Measurements from ENCODE around the gene IL18BP. TPM values are rescaled to one million over a fixed set of nuclear protein-coding genes. Genes with fewer than 3 reads are reported as not detected.

The IL18BP gene
- total and polyA plus RNA-seq, 9 of the 15 experiments (the other 6 are each of a cell fraction or from before 2014, with no cell fraction given) = 0.34 to 9.4 (median 3.2) TPM

GRCh38 chr11:71995726-71996291, 2.9 kb upstream of the IL18BP start (continued):
- no peak for TF ChIP-seq TAF9B (IDR thresholded peaks at IDR 0.05; ENCODE audit: partially characterized antibody)
- TF ChIP-seq ZNF695 (CRISPR knock-in tag; IDR thresholded peaks at IDR 0.05) = no peak
- TF ChIP-seq ZNF165 (CRISPR knock-in tag; IDR thresholded peaks at IDR 0.05; ENCODE audit: borderline replicate concordance) = no peak
- peak; percentile 83; the same call in 1 of the 2 replicates for TF ChIP-seq PHB2 (IDR thresholded peaks at IDR 0.05; ENCODE audit: low read depth)
- TF ChIP-seq TSC22D4 (tag; IDR thresholded peaks at IDR 0.05) = no peak
- TF ChIP-seq NFE2L1 (tag; IDR thresholded peaks at IDR 0.05; ENCODE audit: borderline replicate concordance, low read depth) = no peak
- TF ChIP-seq SNIP1 (IDR thresholded peaks at IDR 0.05; ENCODE audit: low read depth) = no peak
- no peak for TF ChIP-seq ZNF707 (CRISPR knock-in tag; conservative IDR thresholded peaks at IDR 0.05)
- no peak for TF ChIP-seq GATAD2A (IDR thresholded peaks at IDR 0.05)
- no peak for TF ChIP-seq FOS (IDR thresholded peaks at IDR 0.05; ENCODE audit: extremely low read depth, insufficient read length)
- TF ChIP-seq KLF6 (CRISPR knock-in tag; IDR thresholded peaks at IDR 0.05; ENCODE audit: borderline replicate concordance) = no peak
- TF ChIP-seq TEAD1 (CRISPR knock-in tag; IDR thresholded peaks at IDR 0.05) = no peak
- TF ChIP-seq SRSF3 (IDR thresholded peaks at IDR 0.05; ENCODE audit: insufficient read depth, low read length) = no peak
- no peak for TF ChIP-seq USF2 (CRISPR knock-in tag; IDR thresholded peaks at IDR 0.05)
- TF ChIP-seq ZKSCAN8 (CRISPR knock-in tag; IDR thresholded peaks at IDR 0.05) = no peak
- peak; percentile 27 for TF ChIP-seq TBP (optimal IDR thresholded peaks at IDR 0.05; ENCODE audit: low read depth, low read length)
- TF ChIP-seq MYBL2 (IDR thresholded peaks at IDR 0.05; ENCODE audit: low read depth) = no peak
- TF ChIP-seq MYBL2 (CRISPR knock-in tag; IDR thresholded peaks at IDR 0.05; ENCODE audit: borderline replicate concordance) = no peak
- no peak for TF ChIP-seq XRCC4 (IDR thresholded peaks at IDR 0.05; ENCODE audit: extremely low read depth, insufficient read depth, insufficient read length)
- TF ChIP-seq, protein P1, sequence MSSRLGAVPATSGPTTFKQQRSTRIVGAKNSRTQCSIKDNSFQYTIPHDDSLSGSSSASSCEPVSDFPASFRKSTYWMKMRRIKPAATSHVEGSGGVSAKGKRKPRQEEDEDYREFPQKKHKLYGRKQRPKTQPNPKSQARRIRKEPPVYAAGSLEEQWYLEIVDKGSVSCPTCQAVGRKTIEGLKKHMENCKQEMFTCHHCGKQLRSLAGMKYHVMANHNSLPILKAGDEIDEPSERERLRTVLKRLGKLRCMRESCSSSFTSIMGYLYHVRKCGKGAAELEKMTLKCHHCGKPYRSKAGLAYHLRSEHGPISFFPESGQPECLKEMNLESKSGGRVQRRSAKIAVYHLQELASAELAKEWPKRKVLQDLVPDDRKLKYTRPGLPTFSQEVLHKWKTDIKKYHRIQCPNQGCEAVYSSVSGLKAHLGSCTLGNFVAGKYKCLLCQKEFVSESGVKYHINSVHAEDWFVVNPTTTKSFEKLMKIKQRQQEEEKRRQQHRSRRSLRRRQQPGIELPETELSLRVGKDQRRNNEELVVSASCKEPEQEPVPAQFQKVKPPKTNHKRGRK (tag; IDR thresholded peaks at IDR 0.05) = no peak
- TF ChIP-seq, protein P2, sequence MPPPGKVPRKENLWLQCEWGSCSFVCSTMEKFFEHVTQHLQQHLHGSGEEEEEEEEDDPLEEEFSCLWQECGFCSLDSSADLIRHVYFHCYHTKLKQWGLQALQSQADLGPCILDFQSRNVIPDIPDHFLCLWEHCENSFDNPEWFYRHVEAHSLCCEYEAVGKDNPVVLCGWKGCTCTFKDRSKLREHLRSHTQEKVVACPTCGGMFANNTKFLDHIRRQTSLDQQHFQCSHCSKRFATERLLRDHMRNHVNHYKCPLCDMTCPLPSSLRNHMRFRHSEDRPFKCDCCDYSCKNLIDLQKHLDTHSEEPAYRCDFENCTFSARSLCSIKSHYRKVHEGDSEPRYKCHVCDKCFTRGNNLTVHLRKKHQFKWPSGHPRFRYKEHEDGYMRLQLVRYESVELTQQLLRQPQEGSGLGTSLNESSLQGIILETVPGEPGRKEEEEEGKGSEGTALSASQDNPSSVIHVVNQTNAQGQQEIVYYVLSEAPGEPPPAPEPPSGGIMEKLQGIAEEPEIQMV (tag; conservative IDR thresholded peaks at IDR 0.05; ENCODE audit: low read depth) = no peak
- TF ChIP-seq ZC3H8 (IDR thresholded peaks at IDR 0.05) = no peak
- TF ChIP-seq MECOM (CRISPR knock-in tag; IDR thresholded peaks at IDR 0.05) = no peak
- TF ChIP-seq HOXB6 (CRISPR knock-in tag; IDR thresholded peaks at IDR 0.05; ENCODE audit: borderline replicate concordance) = no peak
- TF ChIP-seq ZBTB17 (CRISPR knock-in tag; IDR thresholded peaks at IDR 0.05) = no peak; the same call in 1 of the 2 replicates
- no peak for TF ChIP-seq ZNF324 (CRISPR knock-in tag; IDR thresholded peaks at IDR 0.05)
- no peak for TF ChIP-seq ZNF586 (CRISPR knock-in tag; conservative IDR thresholded peaks at IDR 0.05)
- no peak for TF ChIP-seq NCOA2 (IDR thresholded peaks at IDR 0.05; ENCODE audit: partially characterized antibody in 2 of 2)
- no peak for TF ChIP-seq ZNF384 (IDR thresholded peaks at IDR 0.05; ENCODE audit: low read depth, low read length)
